ENCODE measurements around the gene MAN1A1.

The MAN1A1 gene

DNA sequence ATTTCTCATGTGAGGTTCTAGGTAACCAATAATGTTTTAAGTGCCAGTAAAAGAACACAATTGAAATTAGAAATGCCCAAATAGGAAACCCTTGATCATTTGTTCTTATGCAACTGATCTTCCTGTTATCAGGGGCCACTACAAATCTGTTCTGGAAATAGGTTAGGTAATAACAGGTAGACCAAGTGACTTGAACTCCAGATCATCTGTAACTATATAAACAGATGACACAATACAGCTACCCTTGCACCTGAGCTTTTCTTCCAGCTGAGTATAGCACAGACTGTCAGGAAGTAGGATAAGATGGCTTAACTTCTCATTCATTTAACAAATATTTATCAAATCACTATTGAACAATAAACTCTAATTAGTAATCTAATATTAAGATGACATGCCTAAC, 52.5 kb downstream of the MAN1A1 start:
- TF ChIP-seq TAF1 (IDR thresholded peaks at IDR 0.05; ENCODE audit: borderline replicate concordance, insufficient read depth, low read length) (no peak), SIN3A (IDR thresholded peaks at IDR 0.05; ENCODE audit: borderline replicate concordance, insufficient read depth, low read length) (no peak), FOXP2 (optimal IDR thresholded peaks at IDR 0.05; ENCODE audit: borderline replicate concordance, extremely low read depth, extremely low read length, insufficient read depth) (no peak), POLR2AphosphoS5 (IDR thresholded peaks at IDR 0.05; ENCODE audit: low read depth, low read length) (no peak)
- TF ChIP-seq, protein P1, sequence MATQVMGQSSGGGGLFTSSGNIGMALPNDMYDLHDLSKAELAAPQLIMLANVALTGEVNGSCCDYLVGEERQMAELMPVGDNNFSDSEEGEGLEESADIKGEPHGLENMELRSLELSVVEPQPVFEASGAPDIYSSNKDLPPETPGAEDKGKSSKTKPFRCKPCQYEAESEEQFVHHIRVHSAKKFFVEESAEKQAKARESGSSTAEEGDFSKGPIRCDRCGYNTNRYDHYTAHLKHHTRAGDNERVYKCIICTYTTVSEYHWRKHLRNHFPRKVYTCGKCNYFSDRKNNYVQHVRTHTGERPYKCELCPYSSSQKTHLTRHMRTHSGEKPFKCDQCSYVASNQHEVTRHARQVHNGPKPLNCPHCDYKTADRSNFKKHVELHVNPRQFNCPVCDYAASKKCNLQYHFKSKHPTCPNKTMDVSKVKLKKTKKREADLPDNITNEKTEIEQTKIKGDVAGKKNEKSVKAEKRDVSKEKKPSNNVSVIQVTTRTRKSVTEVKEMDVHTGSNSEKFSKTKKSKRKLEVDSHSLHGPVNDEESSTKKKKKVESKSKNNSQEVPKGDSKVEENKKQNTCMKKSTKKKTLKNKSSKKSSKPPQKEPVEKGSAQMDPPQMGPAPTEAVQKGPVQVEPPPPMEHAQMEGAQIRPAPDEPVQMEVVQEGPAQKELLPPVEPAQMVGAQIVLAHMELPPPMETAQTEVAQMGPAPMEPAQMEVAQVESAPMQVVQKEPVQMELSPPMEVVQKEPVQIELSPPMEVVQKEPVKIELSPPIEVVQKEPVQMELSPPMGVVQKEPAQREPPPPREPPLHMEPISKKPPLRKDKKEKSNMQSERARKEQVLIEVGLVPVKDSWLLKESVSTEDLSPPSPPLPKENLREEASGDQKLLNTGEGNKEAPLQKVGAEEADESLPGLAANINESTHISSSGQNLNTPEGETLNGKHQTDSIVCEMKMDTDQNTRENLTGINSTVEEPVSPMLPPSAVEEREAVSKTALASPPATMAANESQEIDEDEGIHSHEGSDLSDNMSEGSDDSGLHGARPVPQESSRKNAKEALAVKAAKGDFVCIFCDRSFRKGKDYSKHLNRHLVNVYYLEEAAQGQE (IDR thresholded peaks at IDR 0.05; ENCODE audit: insufficient read depth in 1 of 2, low read depth in 2 of 2, low read length in 2 of 2): no peak

DNA sequence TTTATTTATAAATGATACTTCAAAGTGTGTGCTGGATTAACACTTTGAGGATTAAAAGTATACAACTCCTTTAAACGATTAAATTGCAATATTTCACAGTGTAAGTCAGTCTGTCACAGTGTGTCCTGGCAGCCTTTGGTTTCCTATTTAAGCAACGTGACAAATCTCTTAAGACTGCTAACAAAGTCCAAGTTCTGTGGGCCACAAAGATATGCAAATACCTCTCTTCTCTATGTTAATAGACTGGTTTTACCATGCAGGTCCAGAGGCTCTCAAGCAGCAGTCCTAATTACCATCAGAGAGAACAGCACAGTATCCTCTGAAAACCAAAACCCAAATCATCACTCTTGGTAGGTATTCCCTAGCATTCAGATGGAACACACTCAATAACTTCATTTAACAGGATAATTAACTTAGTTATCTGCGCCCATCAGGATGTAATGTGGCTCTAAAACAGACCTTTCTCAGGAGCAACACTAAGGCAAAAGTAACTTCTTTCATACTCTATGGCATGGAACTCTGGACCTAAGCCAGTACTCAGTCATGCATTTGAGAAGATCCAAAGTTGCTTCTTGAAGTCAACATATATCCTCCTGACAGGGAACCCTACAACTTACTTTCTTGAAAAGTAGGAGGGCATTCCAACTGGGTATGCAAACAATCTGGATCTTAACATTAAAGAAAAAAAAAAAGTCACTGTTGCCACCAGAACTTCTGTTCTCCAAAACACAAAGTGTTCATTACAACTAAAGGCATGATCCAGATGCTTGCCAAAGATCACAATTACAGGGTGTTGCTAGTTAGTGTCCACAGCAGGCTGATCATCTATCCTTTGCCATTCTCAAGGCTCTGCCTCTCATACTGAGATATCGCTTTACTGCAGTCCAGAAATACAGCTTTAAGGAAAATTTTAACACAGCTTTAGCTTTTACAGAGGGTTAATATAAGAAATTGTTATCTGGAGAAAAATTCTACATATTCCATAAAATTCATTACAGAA, 53.2 kb downstream of the MAN1A1 start:
- TF ChIP-seq, protein P1 (IDR thresholded peaks at IDR 0.05; ENCODE audit: insufficient read depth in 1 of 2, low read depth in 2 of 2, low read length in 2 of 2): no peak
- TF ChIP-seq SIN3A (IDR thresholded peaks at IDR 0.05; ENCODE audit: borderline replicate concordance, insufficient read depth, low read length) (no peak), FOXP2 (optimal IDR thresholded peaks at IDR 0.05; ENCODE audit: borderline replicate concordance, extremely low read depth, extremely low read length, insufficient read depth) (no peak), TAF1 (IDR thresholded peaks at IDR 0.05; ENCODE audit: borderline replicate concordance, insufficient read depth, low read length) (no peak)

DNA sequence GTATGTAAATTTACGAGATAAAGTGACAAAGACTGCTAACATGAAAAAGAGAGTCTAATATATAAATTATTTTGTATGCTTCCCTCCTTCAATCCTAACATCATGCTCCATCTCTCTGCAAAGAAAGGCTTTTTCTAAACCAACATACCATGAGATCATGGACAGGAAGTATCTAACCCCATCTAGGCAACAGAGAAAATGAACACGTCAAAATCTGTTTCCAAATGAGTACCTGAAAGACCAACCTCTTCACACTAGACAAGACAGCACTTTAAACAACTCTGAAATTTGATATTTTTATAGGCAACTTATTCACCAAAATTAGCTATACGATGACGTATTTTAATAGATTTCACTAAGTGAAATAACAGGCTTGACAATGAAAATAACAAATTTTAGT, 54.6 kb downstream of the MAN1A1 start:
- TF ChIP-seq SIN3A (IDR thresholded peaks at IDR 0.05; ENCODE audit: borderline replicate concordance, insufficient read depth, low read length) (no peak), FOXP2 (optimal IDR thresholded peaks at IDR 0.05; ENCODE audit: borderline replicate concordance, extremely low read depth, extremely low read length, insufficient read depth) (no peak), POLR2AphosphoS5 (IDR thresholded peaks at IDR 0.05; ENCODE audit: low read depth, low read length) (no peak), TAF1 (IDR thresholded peaks at IDR 0.05; ENCODE audit: borderline replicate concordance, insufficient read depth, low read length) (no peak)
- TF ChIP-seq, protein P1 (IDR thresholded peaks at IDR 0.05; ENCODE audit: insufficient read depth in 1 of 2, low read depth in 2 of 2, low read length in 2 of 2): no peak

DNA sequence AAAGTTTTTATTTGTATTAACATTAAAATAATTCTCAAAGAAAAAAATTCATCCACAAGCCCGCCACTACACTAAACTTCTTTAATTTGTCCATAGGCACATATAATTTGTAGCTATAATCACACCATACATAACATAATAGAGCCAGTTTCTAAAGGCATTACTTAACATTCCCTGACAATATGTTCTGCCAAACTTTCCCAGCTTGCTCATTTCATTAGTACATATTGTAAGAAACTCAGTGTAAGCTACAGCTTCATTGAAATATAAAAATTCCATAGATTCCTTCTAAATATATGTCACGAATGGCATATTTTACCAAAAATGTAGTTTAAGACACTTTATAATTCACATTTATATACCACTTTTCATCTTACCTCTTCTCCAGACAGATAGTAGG, 59.3 kb downstream of the MAN1A1 start:
- TF ChIP-seq SIN3A (IDR thresholded peaks at IDR 0.05; ENCODE audit: borderline replicate concordance, insufficient read depth, low read length) (no peak), POLR2AphosphoS5 (IDR thresholded peaks at IDR 0.05; ENCODE audit: low read depth, low read length) (no peak), TAF1 (IDR thresholded peaks at IDR 0.05; ENCODE audit: borderline replicate concordance, insufficient read depth, low read length) (no peak), FOXP2 (optimal IDR thresholded peaks at IDR 0.05; ENCODE audit: borderline replicate concordance, extremely low read depth, extremely low read length, insufficient read depth) (no peak)
- TF ChIP-seq, protein P1 (IDR thresholded peaks at IDR 0.05; ENCODE audit: insufficient read depth in 1 of 2, low read depth in 2 of 2, low read length in 2 of 2): no peak
